ENCODE results near the gene GPR32.

DNA sequence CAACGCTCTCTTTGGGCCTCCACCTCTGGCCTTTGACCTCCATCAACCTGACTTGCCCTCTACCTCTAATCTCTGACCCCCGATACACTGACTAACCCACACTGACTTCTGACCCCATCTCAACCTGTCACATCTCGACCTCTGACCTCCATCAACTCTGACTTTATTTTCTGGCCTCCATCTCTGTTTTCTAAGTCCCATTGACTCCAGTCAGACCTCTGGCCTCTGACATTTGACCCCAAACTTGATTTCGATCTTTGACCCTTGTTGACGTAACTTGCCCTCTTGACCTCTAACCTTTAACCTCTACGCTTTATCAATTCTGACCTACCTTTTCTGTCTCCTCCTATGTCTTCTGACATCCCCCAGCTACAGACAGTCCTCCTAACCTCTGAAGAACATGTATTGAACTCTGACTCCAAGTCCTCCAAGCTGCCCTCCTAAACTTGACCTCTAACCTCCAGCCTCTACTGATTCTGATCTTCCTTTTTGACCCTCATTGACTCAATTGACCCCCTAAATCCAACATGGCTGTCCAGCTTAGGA is 20.7 kb downstream of the GPR32 start:
- TF ChIP-seq, protein P1, sequence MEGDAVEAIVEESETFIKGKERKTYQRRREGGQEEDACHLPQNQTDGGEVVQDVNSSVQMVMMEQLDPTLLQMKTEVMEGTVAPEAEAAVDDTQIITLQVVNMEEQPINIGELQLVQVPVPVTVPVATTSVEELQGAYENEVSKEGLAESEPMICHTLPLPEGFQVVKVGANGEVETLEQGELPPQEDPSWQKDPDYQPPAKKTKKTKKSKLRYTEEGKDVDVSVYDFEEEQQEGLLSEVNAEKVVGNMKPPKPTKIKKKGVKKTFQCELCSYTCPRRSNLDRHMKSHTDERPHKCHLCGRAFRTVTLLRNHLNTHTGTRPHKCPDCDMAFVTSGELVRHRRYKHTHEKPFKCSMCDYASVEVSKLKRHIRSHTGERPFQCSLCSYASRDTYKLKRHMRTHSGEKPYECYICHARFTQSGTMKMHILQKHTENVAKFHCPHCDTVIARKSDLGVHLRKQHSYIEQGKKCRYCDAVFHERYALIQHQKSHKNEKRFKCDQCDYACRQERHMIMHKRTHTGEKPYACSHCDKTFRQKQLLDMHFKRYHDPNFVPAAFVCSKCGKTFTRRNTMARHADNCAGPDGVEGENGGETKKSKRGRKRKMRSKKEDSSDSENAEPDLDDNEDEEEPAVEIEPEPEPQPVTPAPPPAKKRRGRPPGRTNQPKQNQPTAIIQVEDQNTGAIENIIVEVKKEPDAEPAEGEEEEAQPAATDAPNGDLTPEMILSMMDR (IDR thresholded peaks at IDR 0.05) = no peak
- no peak for TF ChIP-seq POLR2A (IDR thresholded peaks at IDR 0.05)

Measured in body of pancreas (tissue), 4 donors.